Measurements from ENCODE around the gene LDLRAD2.

The LDLRAD2 gene

DNA sequence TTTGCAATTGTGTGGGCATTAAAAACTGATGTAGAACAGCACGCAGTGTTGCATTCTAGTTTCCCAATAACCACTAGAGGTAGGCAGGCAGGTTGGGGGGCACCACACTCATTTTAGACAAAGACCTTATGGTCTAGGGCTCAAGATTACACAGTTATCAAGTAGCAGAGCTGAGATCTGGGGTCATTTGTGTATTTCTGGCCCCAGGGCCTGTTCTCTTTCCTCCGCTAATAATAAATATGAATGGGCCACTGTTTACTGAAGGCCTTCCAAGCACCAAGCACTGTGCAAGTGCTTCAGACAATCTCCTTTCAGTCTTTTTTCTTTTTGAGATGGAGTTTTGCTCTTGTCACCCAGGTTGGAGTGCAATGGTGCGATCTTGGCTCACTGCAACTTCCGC is 23.9 kb downstream of the LDLRAD2 start:
- H3K9ac ChIP-seq (ENCODE audit: low read depth, low read length) = no peak overlapping the region
- no peak overlapping the region for H3K4me3 ChIP-seq (ENCODE audit: low read length)
- no peaks in the 10 kb centered on the region for H3K27me3 ChIP-seq (ENCODE audit: insufficient read depth, low read length)
- no peak overlapping the region for H3K27ac ChIP-seq (ENCODE audit: low read depth, low read length)
- peaks cover 83% of the 10 kb centered on the region for H3K36me3 ChIP-seq (ENCODE audit: insufficient read depth, low read length)
- WGBS = 100% methylated on average over 4 of the region's 4 CpGs
- H3K9me3 ChIP-seq (ENCODE audit: insufficient read depth, low read depth, low read length) = peaks cover 10% of the 10 kb centered on the region; the same call in 1 of the 2 replicates
- H3K4me1 ChIP-seq (ENCODE audit: insufficient read depth, low read length) = no peaks in the 10 kb centered on the region

DNA sequence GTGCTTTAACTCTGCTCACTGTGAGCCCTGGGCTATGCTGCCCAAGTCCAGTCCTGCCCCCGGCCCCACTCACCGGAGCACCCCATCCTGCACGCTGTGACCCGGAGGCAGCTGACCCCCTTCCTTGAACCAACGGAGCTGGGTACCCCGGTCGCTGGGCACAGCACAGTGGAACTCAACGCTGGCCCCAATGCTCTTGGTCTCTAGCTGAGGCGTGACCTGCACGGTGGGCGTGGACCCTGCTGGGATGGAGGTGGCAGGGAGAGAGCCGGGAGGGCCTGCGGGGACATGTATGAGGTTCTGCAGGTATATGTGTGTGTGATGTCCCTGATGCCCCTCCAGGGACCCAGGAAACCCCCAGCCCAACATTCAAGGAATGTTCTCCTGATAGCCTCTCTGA is 24.7 kb downstream of the LDLRAD2 start:
- no peak overlapping the region for H3K9ac ChIP-seq (ENCODE audit: low read depth, low read length)
- peaks cover 10% of the 10 kb centered on the region; the same call in 1 of the 2 replicates for H3K9me3 ChIP-seq (ENCODE audit: insufficient read depth, low read depth, low read length)
- no peak overlapping the region for H3K27ac ChIP-seq (ENCODE audit: low read depth, low read length)
- WGBS = 95% methylated on average over 13 of the region's 13 CpGs
- H3K27me3 ChIP-seq (ENCODE audit: insufficient read depth, low read length) = no peaks in the 10 kb centered on the region
- H3K4me1 ChIP-seq (ENCODE audit: insufficient read depth, low read length) = no peaks in the 10 kb centered on the region
- H3K36me3 ChIP-seq (ENCODE audit: insufficient read depth, low read length) = peaks cover 83% of the 10 kb centered on the region
- no peak overlapping the region for H3K4me3 ChIP-seq (ENCODE audit: low read length)

DNA sequence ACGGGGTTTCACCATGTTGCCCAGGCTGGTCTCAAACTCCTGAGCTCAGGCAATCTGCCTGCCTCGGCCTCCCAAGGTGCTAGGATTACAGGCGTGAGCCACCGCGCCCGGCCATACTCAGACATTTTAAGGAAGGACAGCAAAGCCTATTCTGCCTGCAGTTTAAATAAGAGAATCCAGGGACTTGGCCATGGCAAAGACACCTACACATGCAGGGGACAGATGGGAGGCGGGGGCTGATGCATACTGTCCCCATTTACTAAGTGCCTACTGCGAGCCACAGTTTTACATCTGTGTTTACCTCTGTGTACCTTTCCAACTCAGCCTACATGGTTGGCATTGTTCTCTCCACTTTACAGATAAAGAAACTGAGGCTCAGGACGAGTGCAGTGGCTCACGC is 25.4 kb downstream of the LDLRAD2 start:
- H3K9me3 ChIP-seq (ENCODE audit: insufficient read depth, low read depth, low read length) = peaks cover 10% of the 10 kb centered on the region; the same call in 1 of the 2 replicates
- WGBS = 94% methylated on average over 10 of the region's 10 CpGs
- H3K4me1 ChIP-seq (ENCODE audit: insufficient read depth, low read length) = no peaks in the 10 kb centered on the region
- H3K27me3 ChIP-seq (ENCODE audit: insufficient read depth, low read length) = no peaks in the 10 kb centered on the region
- H3K9ac ChIP-seq (ENCODE audit: low read depth, low read length) = no peak overlapping the region
- no peak overlapping the region for H3K27ac ChIP-seq (ENCODE audit: low read depth, low read length)
- H3K4me3 ChIP-seq (ENCODE audit: low read length) = no peak overlapping the region
- peaks cover 83% of the 10 kb centered on the region for H3K36me3 ChIP-seq (ENCODE audit: insufficient read depth, low read length)

DNA sequence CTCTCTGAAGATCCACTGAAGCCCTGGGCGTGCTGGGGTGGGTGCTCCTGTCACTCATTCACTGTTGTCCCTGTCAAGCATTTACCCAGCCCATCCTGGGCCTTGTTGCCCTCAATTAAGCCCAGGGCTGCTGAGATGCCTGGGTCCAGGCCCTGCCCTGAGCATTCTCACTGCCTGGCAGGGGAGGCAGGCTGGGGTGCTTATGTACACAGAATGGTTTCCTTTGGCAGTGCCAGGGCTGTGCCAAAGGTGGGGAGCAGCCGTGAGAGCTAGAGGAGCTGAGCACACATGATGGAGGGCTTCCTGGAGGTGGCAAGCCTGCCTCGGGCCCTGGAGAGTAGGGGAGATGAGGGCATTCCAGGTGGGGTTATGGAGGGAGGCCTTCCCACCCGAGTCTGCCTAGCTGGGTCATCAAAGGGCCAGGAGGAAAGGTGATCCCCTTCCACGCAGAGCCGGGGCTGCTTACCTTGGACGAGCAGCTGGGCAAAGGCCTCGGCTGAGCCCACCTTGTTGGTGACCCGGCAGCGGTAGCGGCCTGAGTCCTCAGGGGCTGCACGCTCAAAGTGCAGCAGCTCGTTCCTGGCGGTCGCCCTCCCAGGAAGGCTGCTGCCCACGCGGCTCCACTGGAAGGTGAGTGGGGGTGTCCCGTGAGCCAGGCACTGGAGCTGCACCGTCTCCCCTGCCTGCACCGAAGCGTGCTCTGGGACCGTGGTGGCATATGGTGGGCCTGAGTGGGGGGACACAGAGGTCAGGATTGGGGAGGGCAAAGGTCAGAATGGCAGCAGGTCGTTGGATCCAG is 26.5 kb downstream of the LDLRAD2 start:
- H3K4me1 ChIP-seq (ENCODE audit: insufficient read depth, low read length) = no peaks in the 10 kb centered on the region
- H3K27me3 ChIP-seq (ENCODE audit: insufficient read depth, low read length) = no peaks in the 10 kb centered on the region
- WGBS = 94% methylated on average over 23 of the region's 23 CpGs
- H3K36me3 ChIP-seq (ENCODE audit: insufficient read depth, low read length) = peaks cover 83% of the 10 kb centered on the region
- H3K27ac ChIP-seq (ENCODE audit: low read depth, low read length) = no peak overlapping the region
- peaks cover 10% of the 10 kb centered on the region; the same call in 1 of the 2 replicates for H3K9me3 ChIP-seq (ENCODE audit: insufficient read depth, low read depth, low read length)
- no peak overlapping the region for H3K9ac ChIP-seq (ENCODE audit: low read depth, low read length)
- H3K4me3 ChIP-seq (ENCODE audit: low read length) = no peak overlapping the region

DNA sequence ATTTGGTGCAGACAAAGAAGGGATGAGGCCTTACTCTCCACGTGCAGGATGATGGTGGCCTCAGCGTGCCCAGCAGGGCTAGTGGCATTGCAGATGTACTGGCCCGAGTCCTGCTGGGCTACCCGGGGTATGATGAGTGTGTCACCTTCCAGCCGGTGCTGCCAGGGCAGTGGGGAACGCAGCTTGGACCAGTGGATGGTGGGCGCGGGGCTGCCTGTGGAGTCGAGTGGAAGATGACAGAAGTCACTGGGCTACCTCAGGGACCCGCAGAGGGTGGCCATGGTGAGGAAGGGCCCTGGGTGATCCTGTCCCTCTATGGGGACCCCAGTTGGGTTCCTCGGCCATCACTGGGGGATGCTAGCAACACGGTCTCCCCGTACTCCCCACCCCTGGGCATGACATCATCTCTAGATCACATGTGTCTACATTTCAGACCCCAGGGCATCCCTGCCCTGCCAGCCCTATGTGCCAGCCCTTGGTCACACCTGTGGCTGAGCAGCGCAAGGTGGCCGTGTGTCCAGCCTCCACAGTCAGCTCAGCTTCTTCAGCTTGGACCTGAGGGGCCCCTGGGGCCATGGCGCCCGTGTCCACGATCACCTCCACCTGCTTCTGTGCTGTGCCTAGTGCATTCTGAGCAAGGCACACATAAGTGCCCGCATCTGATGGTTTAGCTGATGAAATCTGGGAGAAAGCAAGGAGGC is 27.4 kb downstream of the LDLRAD2 start:
- Histone ChIP-seq H3K4me1 (ENCODE audit: insufficient read depth, low read length) (no peaks in the 10 kb centered on the region), H3K9me3 (ENCODE audit: insufficient read depth, low read depth, low read length) (peaks cover 1% of the 10 kb centered on the region; the same call in 1 of the 2 replicates), H3K9ac (ENCODE audit: low read depth, low read length) (no peak overlapping the region), H3K27me3 (ENCODE audit: insufficient read depth, low read length) (no peaks in the 10 kb centered on the region), H3K27ac (ENCODE audit: low read depth, low read length) (no peak overlapping the region), H3K4me3 (ENCODE audit: low read length) (no peak overlapping the region), H3K36me3 (ENCODE audit: insufficient read depth, low read length) (peaks cover 81% of the 10 kb centered on the region)
- WGBS = 96% methylated on average over 19 of the region's 19 CpGs

DNA sequence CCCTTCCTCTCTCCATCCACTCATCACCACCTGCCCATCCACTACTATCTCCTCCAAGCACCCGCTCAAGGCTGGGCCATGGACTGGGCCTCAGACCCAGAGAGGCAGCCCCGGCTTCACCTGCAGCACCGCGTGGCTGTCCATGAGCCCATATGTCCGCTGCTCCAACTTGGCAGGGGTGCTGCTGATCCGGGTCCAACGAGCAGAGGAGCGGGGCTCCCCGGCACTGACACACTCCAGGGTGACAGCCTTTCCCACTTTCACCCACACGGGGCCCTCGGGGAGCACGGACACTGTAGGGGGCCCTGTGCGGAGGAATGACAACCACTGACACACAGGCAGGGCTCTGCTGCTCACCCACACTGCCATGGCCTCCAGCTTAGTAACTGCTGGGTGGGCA is 28.9 kb downstream of the LDLRAD2 start:
- Histone ChIP-seq H3K9ac (ENCODE audit: low read depth, low read length) (no peak overlapping the region), H3K9me3 (ENCODE audit: insufficient read depth, low read depth, low read length) (no peaks in the 10 kb centered on the region), H3K4me1 (ENCODE audit: insufficient read depth, low read length) (no peaks in the 10 kb centered on the region), H3K36me3 (ENCODE audit: insufficient read depth, low read length) (peaks cover 78% of the 10 kb centered on the region), H3K27ac (ENCODE audit: low read depth, low read length) (no peak overlapping the region), H3K4me3 (ENCODE audit: low read length) (no peak overlapping the region), H3K27me3 (ENCODE audit: insufficient read depth, low read length) (no peaks in the 10 kb centered on the region)
- WGBS = 96% methylated on average over 13 of the region's 13 CpGs

DNA sequence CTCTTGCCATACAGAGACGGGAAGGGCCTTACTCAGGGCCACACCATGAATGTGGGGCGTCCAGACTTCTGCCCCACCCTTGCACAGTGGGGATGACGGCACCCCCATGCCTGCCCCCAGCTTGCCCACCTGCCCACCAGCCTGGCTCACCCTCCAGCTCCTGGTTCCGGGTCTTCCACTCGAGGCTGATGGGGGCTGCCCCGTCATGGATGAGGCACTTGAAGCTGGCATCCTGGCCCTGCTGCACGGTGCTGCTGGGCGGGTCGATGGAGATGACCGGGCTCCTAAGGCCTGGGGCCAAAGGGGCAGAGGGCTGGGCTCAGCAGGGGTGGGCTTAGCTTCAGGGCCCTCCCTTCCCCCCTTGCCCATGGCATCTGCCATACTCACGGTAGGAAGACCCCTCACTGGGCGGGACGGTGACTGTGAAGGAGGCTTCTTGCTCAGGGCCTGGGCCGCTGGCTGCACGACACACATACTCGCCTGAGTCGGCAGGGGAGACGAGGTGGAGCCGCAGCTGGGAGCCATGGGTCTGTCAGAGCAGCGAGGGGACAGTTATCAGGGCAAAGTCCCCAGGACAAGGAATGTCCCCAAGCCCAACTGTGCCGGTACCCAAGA is 29.9 kb downstream of the LDLRAD2 start:
- Histone ChIP-seq H3K27me3 (ENCODE audit: insufficient read depth, low read length) (no peaks in the 10 kb centered on the region), H3K9ac (ENCODE audit: low read depth, low read length) (no peak overlapping the region), H3K4me1 (ENCODE audit: insufficient read depth, low read length) (no peaks in the 10 kb centered on the region), H3K36me3 (ENCODE audit: insufficient read depth, low read length) (peaks cover 79% of the 10 kb centered on the region), H3K27ac (ENCODE audit: low read depth, low read length) (no peak overlapping the region), H3K9me3 (ENCODE audit: insufficient read depth, low read depth, low read length) (no peaks in the 10 kb centered on the region), H3K4me3 (ENCODE audit: low read length) (no peak overlapping the region)
- WGBS = 92% methylated on average over 21 of the region's 21 CpGs

DNA sequence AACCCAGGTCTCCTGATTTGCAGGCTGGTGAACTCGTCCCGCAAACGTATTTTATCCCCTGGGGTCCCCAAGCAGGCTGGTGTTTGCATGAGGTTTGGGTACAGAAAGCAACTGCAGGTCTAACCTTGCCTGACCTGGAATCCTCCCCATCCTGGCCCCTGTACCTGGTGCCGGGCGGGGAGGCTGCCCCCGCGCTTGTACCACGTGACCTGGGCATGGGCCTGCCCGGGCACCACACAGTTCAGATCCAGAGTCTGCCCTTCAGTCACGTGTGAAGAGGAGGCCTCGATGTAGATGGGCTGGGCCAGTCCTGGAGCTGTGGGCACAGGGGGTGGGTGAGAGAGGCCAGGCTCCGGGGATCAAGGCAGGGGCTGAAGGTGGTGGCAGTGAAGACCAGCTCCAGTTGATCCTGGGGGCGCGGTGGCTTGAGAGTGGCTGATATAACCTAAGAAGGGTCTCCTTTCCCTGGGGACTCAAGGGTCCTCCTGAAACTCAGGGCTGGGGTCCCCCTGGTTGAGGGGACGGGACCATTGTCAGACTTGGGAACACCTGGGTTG is 30.6 kb downstream of the LDLRAD2 start:
- peaks cover 81% of the 10 kb centered on the region for H3K36me3 ChIP-seq (ENCODE audit: insufficient read depth, low read length)
- no peaks in the 10 kb centered on the region for H3K4me1 ChIP-seq (ENCODE audit: insufficient read depth, low read length)
- H3K9me3 ChIP-seq (ENCODE audit: insufficient read depth, low read depth, low read length) = no peaks in the 10 kb centered on the region
- no peak overlapping the region for H3K9ac ChIP-seq (ENCODE audit: low read depth, low read length)
- H3K4me3 ChIP-seq (ENCODE audit: low read length) = no peak overlapping the region
- no peak overlapping the region for H3K27ac ChIP-seq (ENCODE audit: low read depth, low read length)
- WGBS = 95% methylated on average over 15 of the region's 15 CpGs
- no peaks in the 10 kb centered on the region for H3K27me3 ChIP-seq (ENCODE audit: insufficient read depth, low read length)

DNA sequence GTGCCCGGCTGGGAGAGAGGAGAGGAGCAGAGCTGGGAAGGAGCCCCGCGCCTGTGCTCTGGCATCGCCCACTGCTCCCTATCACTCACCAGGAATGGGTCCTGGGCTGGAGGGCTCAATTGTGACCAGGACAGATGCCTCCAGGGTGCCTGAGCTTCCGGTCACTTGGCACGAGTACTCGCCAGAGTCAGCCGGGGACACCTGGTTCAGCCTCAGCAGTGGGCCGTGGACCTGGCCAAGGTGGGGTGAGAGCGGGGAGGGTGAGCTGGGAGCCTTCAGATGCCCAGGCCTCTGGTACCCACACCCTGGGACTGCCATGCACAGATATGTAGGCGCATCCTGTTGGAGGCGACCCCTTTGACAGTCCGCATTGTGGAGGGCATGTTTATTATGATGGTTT is 31.1 kb downstream of the LDLRAD2 start:
- peaks cover 82% of the 10 kb centered on the region for H3K36me3 ChIP-seq (ENCODE audit: insufficient read depth, low read length)

DNA sequence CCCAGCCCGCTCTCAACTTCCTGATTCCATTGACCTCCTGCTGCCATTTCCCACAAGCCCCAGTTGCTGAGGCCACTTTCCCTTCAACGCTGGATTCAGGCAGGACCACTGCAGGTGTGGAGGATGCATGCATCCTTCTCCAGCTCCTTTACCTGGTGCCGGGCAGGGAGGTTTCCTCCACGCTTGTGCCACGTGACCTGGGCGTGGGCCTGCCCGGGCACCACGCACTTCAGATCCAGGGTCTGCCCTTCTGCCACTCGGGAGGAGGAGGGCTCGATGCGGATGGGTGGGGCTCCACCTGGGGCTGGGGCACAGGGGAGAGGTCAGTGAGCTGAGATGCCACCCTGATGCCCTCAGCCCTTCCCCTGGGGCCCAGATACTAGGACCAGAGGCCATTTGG is 31.9 kb downstream of the LDLRAD2 start:
- WGBS = 98% methylated on average over 11 of the region's 11 CpGs
- Histone ChIP-seq H3K9ac (ENCODE audit: low read depth, low read length) (no peak overlapping the region), H3K27ac (ENCODE audit: low read depth, low read length) (no peak overlapping the region), H3K9me3 (ENCODE audit: insufficient read depth, low read depth, low read length) (no peaks in the 10 kb centered on the region), H3K4me1 (ENCODE audit: insufficient read depth, low read length) (no peaks in the 10 kb centered on the region), H3K36me3 (ENCODE audit: insufficient read depth, low read length) (peaks cover 82% of the 10 kb centered on the region), H3K27me3 (ENCODE audit: insufficient read depth, low read length) (no peaks in the 10 kb centered on the region), H3K4me3 (ENCODE audit: low read length) (no peak overlapping the region)

More for the DNA sequence above, 31.1 kb downstream of the LDLRAD2 start:
- H3K9me3 ChIP-seq (ENCODE audit: insufficient read depth, low read depth, low read length) = no peaks in the 10 kb centered on the region
- H3K27ac ChIP-seq (ENCODE audit: low read depth, low read length) = no peak overlapping the region
- H3K4me3 ChIP-seq (ENCODE audit: low read length) = no peak overlapping the region
- H3K27me3 ChIP-seq (ENCODE audit: insufficient read depth, low read length) = no peaks in the 10 kb centered on the region
- no peak overlapping the region for H3K9ac ChIP-seq (ENCODE audit: low read depth, low read length)
- no peaks in the 10 kb centered on the region for H3K4me1 ChIP-seq (ENCODE audit: insufficient read depth, low read length)
- 96% methylated on average over 13 of the region's 13 CpGs for WGBS
